Psoas muscle (tissue), 8 donors: Measurements from ENCODE around the gene MET. TPM values are rescaled to one million over a fixed set of nuclear protein-coding genes. Genes with fewer than 3 reads are reported as not detected.

Experiments
- ATAC-seq, 4 donors: fragments of 200-7000 bp; cut with Tn5 transposase; one replicate each; pipeline ENCODE4 v1.9.1; 2020; ENCODE audit warnings: moderate library complexity in 3 of 4, mild to moderate bottlenecking in 2 of 4
- DNase-seq, 2 donors: peaks; one replicate each; pipeline ENCODE4 v3.0.0-alpha.2; 2020
- H3K27ac ChIP-seq: fragments of 200-600 bp; one replicate; pipeline ENCODE4 v1.8.0; 2022
- H3K27me3 ChIP-seq, 3 donors: fragments of 200-600 bp in 1 of 3; one replicate each; pipeline versions ENCODE4 v1.6.1 to v1.8.0; 2013 to 2022; ENCODE audit warnings: low read length in 2 of 3, mild to moderate bottlenecking in 2 of 3, moderate library complexity in 1 of 3; ENCODE audit not compliant: insufficient read depth in 3 of 3
- H3K36me3 ChIP-seq, 2 donors: fragments of 200-600 bp in 1 of 2; one replicate each; pipeline versions ENCODE4 v1.6.1 to v1.8.0; 2013 to 2022; ENCODE audit warnings: low read depth in 1 of 2, mild to moderate bottlenecking in 1 of 2, moderate library complexity in 1 of 2; ENCODE audit not compliant: insufficient read depth in 1 of 2
- H3K4me1 ChIP-seq: fragments of 200-600 bp; one replicate; pipeline ENCODE4 v1.8.0; 2022
- H3K4me3 ChIP-seq: fragments of 200-600 bp; one replicate; pipeline ENCODE4 v1.8.0; 2022; ENCODE audit warnings: mild to moderate bottlenecking
- H3K9me3 ChIP-seq: fragments of 200-600 bp; one replicate; pipeline ENCODE4 v1.8.0; 2022
- WGBS, 3 donors: extraction: QIAGEN DNeasy Blood & Tissue Kit; methylation state at CpG; one replicate each; pipeline versions ENCODE4 v1.1.6 to v1.1.7; 2013; 5-methylcytosine and 5-hydroxymethylcytosine counted together
- intact Hi-C, 2 donors: fragments of 100-400 bp; cut with DNase I; formaldehyde crosslinking; loops; one replicate each; pipeline versions ENCODE4 v1.11.0 to v1.14.2; 2022
- polyA plus RNA-seq, 3 donors: library from polyadenylated mRNA; stranded (reverse); fragments of 200-250 nt; gene quantifications; one replicate each; pipeline ENCODE4 v1.2.3, GENCODE V29; 2013
- total RNA-seq, 4 donors: library from RNA; stranded (reverse); fragmentation: NEBNext Ultra II Directional in 2 of 4; extraction: Animal tissue kit (Norgen Biotek cat#: 25700) in 2 of 4; gene quantifications; one replicate each; pipeline versions ENCODE4 v1.2.1 to v1.2.4, GENCODE V29; 2021 to 2023
- TF ChIP-seq, protein P1 (sequence below): fragments of 200-600 bp; IDR thresholded peaks from one replicate; pipeline ENCODE4 v1.8.0; 2022; ENCODE audit warnings: antibody characterized with exemption
- donor health status: healthy with polysubstance abuse.
- donor health status: DM: no; HTN: no; CAD: no; lungs with moderate emphysema.
- donor health status: Bipolar disorder and iron deficiency.
- donor health status: healthy.
- donor health status: DM: yes; HTN: yes; CAD: no.
- donor health status: DM: no; HTN: no; CAD: no.
- donor health status: DM: no; HTN: no; CAD: no.
- donor health status: DM: yes; HTN: yes; CAD: no.

The MET gene
- total and polyA plus RNA-seq, 7 donors, result 5.9 to 84.1 (median 23.2) TPM

GRCh38 chr7:116784647-116785046 is 112.7 kb downstream of the MET start:
- Histone ChIP-seq H3K4me1 (peaks cover 39% of the 10 kb centered on the region), H3K36me3 (peaks cover 15 to 54% of the 10 kb centered on the region in 2 donors), H3K27ac (no peak overlapping the region), H3K9me3 (no peaks in the 10 kb centered on the region), H3K27me3 (no peaks in the 10 kb centered on the region), H3K4me3 (no peak overlapping the region)
- no peak for ATAC-seq
- TF ChIP-seq, protein P1, sequence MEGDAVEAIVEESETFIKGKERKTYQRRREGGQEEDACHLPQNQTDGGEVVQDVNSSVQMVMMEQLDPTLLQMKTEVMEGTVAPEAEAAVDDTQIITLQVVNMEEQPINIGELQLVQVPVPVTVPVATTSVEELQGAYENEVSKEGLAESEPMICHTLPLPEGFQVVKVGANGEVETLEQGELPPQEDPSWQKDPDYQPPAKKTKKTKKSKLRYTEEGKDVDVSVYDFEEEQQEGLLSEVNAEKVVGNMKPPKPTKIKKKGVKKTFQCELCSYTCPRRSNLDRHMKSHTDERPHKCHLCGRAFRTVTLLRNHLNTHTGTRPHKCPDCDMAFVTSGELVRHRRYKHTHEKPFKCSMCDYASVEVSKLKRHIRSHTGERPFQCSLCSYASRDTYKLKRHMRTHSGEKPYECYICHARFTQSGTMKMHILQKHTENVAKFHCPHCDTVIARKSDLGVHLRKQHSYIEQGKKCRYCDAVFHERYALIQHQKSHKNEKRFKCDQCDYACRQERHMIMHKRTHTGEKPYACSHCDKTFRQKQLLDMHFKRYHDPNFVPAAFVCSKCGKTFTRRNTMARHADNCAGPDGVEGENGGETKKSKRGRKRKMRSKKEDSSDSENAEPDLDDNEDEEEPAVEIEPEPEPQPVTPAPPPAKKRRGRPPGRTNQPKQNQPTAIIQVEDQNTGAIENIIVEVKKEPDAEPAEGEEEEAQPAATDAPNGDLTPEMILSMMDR, result no peak
- WGBS, 3 donors, result 94 to 95% (median 94%) methylated on average over 6 of the region's 6 CpGs
- intact Hi-C loops, result no loop called here
- no peak for DNase-seq

DNA sequence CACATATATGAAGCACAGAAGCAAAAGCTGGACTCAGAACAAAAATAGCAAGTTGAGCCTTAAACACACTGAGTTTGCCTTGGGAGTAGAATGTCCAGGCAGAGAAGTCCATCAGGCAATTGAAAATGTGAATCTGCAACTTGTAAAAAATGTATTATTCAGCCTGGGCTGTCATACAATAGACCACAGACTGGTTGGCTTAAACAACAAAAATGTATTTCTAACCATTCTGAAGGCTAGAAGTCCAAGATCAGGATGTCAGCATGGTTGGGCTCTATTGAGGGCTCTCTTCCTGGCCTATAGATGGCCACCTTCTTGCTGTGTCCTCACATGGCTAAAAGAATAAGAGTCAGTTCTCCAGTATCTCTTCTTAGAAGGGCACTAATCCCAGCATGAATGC is 113.8 kb downstream of the MET start:
- Histone ChIP-seq H3K27me3 (no peaks in the 10 kb centered on the region), H3K36me3 (peaks cover 19 to 53% of the 10 kb centered on the region in 2 donors), H3K9me3 (no peaks in the 10 kb centered on the region), H3K4me1 (peaks cover 27% of the 10 kb centered on the region), H3K4me3 (no peak overlapping the region), H3K27ac (no peak overlapping the region)
- ATAC-seq (no peak), DNase-seq (no peak)
- intact Hi-C loops, result no loop called here
- TF ChIP-seq, protein P1, result no peak

DNA sequence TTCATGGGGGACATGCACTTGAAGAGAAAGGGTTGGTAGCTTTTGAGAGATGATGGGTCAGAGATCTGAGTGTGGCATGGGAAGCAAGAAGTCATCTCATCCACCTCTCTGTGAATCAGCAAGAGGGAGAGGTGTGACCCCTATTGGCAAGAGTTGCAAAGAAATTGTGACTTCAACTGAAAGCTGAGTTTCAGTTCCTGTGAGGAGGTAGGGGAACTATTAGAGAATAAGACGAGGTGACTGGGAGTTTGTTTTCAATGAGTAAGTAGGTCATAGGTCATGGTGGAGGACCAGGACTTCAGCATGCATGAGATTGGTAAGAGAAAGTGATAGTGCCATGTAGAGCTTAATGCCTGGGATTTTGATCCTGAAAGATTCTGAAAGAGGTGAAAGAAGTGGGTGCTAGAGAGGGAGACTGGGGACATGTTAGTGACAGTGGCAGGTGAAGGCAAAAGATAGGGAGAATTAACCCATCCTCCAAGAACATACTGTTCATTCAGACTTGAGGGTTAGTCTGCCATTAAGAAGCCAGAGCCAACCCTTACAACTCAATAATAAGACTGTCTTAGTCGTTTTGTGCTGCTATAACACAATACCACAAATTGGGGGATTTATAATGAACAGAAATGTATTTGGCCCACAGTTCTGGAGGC is 114.9 kb downstream of the MET start:
- no peaks in the 10 kb centered on the region for H3K27me3 ChIP-seq
- intact Hi-C loops, result no loop called here
- 25 to 28% (median 26%) methylated on average over 2 of the region's 2 CpGs for WGBS, 3 donors
- H3K4me3 ChIP-seq, result no peak overlapping the region
- H3K9me3 ChIP-seq, result no peaks in the 10 kb centered on the region
- TF ChIP-seq, protein P1, result peak; percentile 6
- DNase-seq, result no peak
- ATAC-seq, result peak in 3 of 4 donors; percentile 30 to 72 (median 43)
- H3K36me3 ChIP-seq, result peaks cover 19 to 52% of the 10 kb centered on the region in 2 donors
- peaks cover 22% of the 10 kb centered on the region for H3K4me1 ChIP-seq
- H3K27ac ChIP-seq, result peak overlapping the region; percentile 12

DNA sequence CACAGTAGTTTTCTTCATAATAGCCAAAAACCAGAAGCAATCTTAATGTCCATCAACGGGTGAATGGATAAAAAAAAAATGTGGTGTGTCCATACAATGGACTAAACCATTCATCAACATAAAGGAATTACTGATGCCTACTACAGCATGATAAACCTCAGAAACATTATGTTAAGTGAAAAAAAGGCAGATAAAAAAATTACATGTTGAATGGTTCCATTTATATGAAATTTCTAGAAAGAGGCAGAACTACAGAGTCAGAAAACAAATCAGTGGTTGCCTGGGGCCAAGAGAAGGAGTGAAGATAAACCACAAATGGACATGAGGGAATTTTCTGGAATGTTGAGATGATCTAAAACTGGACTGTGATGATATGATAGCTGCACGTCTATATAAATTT is 115.9 kb downstream of the MET start:
- no peak for ATAC-seq
- intact Hi-C loops, result no loop called here

More for the DNA sequence above, 115.9 kb downstream of the MET start:
- H3K4me1 ChIP-seq, result peaks cover 12% of the 10 kb centered on the region
- H3K4me3 ChIP-seq, result no peak overlapping the region
- H3K36me3 ChIP-seq, result peaks cover 15 to 43% of the 10 kb centered on the region in 2 donors
- no peaks in the 10 kb centered on the region for H3K27me3 ChIP-seq
- no peaks in the 10 kb centered on the region for H3K9me3 ChIP-seq
- TF ChIP-seq, protein P1, result no peak
- DNase-seq, result no peak
- H3K27ac ChIP-seq, result no peak overlapping the region
- 76 to 90% (median 77%) methylated on average over 2 of the region's 2 CpGs for WGBS, 3 donors
